ENCODE measurements around the gene MRPL28. TPM values are rescaled to one million over a fixed set of nuclear protein-coding genes. Genes with fewer than 3 reads are reported as not detected.

The MRPL28 gene
- total and polyA plus RNA-seq, 9 donors = 28.4 to 57.7 (median 40.9) TPM

DNA sequence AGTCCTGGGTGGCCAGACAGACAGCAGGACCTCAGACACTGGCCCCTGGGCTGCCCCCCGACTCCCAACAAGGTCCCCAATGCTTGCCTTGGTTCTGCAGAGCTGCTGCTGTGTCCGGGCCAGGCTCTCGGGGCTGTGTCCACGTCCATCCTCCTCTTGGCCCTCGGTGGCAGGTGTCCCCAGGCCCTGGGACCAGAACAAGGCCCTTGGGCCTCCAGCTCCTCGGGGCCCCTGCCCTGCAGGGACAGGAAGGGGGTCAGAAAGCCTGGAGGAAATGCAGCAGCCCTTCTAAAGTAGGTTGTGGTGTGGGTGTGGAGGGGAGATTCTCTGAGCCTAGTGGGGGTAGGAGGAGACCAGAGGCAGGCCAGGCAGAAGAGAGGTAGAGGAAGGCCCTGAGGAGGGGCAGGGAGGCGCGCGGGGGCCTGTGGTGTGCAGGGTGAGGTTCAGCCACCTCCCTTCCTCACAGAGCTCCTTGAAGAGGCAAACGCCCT, 15.3 kb downstream of the MRPL28 start:
- Histone ChIP-seq H3K4me3 (no peak overlapping the region), H3K27me3 (no peaks in the 10 kb centered on the region), H3K27ac (no peak overlapping the region), H3K9me3 (no peaks in the 10 kb centered on the region), H3K4me1 (ENCODE audit: insufficient read depth) (no peaks in the 10 kb centered on the region), H3K36me3 (no peaks in the 10 kb centered on the region)
- 90 to 93% (median 93%) methylated on average over 9 to 10 of the region's 10 CpGs for WGBS, 3 donors
- peak in 2 of 5 donors; percentile 31 to 40 for DNase-seq
- intact Hi-C loops (cut with DNase I) = loop anchor here in 1 of 4 donors (10.0 kb wide), 1 partner anchor 120 kb away; the partner anchor contains the start of gene FAM234A
- TF ChIP-seq CTCF (IDR thresholded peaks at IDR 0.05) (no peak), POLR2A (IDR thresholded peaks at IDR 0.05) (no peak), EP300 (IDR thresholded peaks at IDR 0.05) (no peak)

GRCh38 chr16:354291-354881, 16.0 kb downstream of the MRPL28 start:
- WGBS, 3 donors = 80 to 87% (median 82%) methylated on average over 12 of the region's 12 CpGs
- Histone ChIP-seq H3K27ac (no peak overlapping the region), H3K27me3 (no peaks in the 10 kb centered on the region), H3K9me3 (no peaks in the 10 kb centered on the region), H3K4me3 (no peak overlapping the region), H3K4me1 (ENCODE audit: insufficient read depth) (no peaks in the 10 kb centered on the region), H3K36me3 (no peaks in the 10 kb centered on the region)
- intact Hi-C loops (cut with DNase I) = loop anchor here in 1 of 4 donors (10.0 kb wide), 1 partner anchor 120 kb away; the partner anchor contains the start of gene FAM234A
- TF ChIP-seq POLR2A (IDR thresholded peaks at IDR 0.05) (no peak), CTCF (IDR thresholded peaks at IDR 0.05) (no peak), EP300 (IDR thresholded peaks at IDR 0.05) (no peak)
- DNase-seq = peak in 3 of 5 donors; percentile 51 to 64 (median 59)

DNA sequence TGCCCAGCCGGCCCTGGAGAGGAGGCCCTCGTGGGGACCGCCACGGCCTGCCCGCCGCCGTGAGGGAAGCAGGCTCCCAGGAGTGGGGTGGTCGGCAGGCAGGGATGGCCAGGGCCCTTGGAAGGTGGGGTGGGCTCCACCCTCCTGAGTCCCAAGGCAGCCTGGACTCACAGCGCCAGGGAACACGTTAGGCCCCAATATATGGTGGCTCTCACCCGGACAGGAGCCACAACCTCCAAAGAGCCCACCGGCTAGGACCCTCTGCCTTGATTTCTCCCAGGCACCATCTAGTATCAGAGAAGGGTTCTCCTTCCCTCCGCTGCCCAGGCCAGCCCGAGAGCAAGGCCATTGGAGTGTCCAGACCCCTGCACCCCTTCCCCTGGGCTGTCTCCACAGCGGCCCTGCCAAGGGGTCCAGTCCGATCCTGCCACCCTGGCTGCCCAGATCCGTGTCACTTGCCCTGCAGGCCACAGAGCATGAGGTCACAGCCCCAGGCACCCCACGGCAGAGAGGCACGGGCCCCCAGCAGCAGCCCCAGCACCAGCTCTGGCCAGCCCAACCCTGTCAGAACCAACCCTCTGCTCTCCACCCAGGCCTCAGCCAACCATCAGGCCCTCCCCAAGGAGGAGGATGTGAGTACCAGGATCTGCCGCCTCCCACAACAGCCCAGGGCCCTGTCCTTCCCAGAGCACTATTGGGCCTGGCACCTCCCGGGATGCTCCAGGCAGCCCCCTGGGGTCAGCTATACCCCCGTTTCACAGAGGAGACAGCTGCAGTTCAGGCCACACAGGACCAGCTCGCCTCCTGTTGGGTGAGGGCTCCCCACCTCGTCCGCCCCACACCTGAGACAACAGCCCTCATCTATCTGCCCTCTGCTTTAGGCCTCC, 16.7 kb downstream of the MRPL28 start:
- TF ChIP-seq POLR2A (IDR thresholded peaks at IDR 0.05) (no peak), CTCF (IDR thresholded peaks at IDR 0.05) (no peak), EP300 (IDR thresholded peaks at IDR 0.05) (no peak)
- Histone ChIP-seq H3K4me1 (ENCODE audit: insufficient read depth) (no peaks in the 10 kb centered on the region), H3K4me3 (peak overlapping the region; percentile 64), H3K9me3 (no peaks in the 10 kb centered on the region), H3K36me3 (no peaks in the 10 kb centered on the region), H3K27me3 (no peaks in the 10 kb centered on the region), H3K27ac (peak overlapping the region; percentile 51 to 73)
- intact Hi-C loops (cut with DNase I) = loop anchor here in 1 of 4 donors (10.0 kb wide), 1 partner anchor 119 kb away; the partner anchor contains the start of gene FAM234A
- 58 to 66% (median 60%) methylated on average over 25 of the region's 25 CpGs for WGBS, 3 donors
- peak in 3 of 5 donors; percentile 42 to 62 (median 62) for DNase-seq

Data from ovary (tissue), 9 donors.